Sigmoid colon (tissue), 7 donors: ENCODE results near the gene CCSER1. TPM values are rescaled to one million over a fixed set of nuclear protein-coding genes. Genes with fewer than 3 reads are reported as not detected.

Source experiments
- DNase-seq: peaks from one replicate; pipeline ENCODE4 v3.0.0-alpha.2; 2019
- H3K27ac ChIP-seq, 4 donors: fragments of 200-600 bp; sonication (generic); one replicate each; pipeline ENCODE4 v1.5.1; 2016 to 2019; ENCODE audit warnings: mild to moderate bottlenecking in 1 of 4
- H3K27me3 ChIP-seq, 3 donors: fragments of 200-600 bp; sonication (generic); one replicate each; pipeline ENCODE4 v1.5.1; 2019; ENCODE audit warnings: mild to moderate bottlenecking in 1 of 3
- H3K36me3 ChIP-seq, 4 donors: fragments of 200-600 bp; sonication (generic); one replicate each; pipeline ENCODE4 v1.5.1; 2016 to 2019
- H3K4me1 ChIP-seq, 4 donors: fragments of 200-600 bp; sonication (generic); one replicate each; pipeline ENCODE4 v1.5.1; 2017 to 2019
- H3K4me3 ChIP-seq, 4 donors: fragments of 200-600 bp; sonication (generic); one replicate each; pipeline ENCODE4 v1.5.1; 2017 to 2019; ENCODE audit warnings: mild to moderate bottlenecking in 2 of 4, moderate library complexity in 1 of 4
- H3K9me3 ChIP-seq, 4 donors: fragments of 200-600 bp in 3 of 4; sonication (generic) in 3 of 4; one replicate each; pipeline versions ENCODE4 v1.5.1 to v1.6.1; 2013 to 2019
- CTCF ChIP-seq, 4 experiments: fragments of 450-650 bp in 3 of 4; fragments of 200-600 bp in 1 of 4; IDR thresholded peaks; one replicate each; pipeline ENCODE4 v1.5.1; 2016 to 2019; ENCODE audit warnings: antibody characterized with exemption in 4 of 4, mild to moderate bottlenecking in 3 of 4, moderate library complexity in 2 of 4
- EP300 ChIP-seq, 4 donors: sonication (generic); formaldehyde crosslinking; IDR thresholded peaks; one replicate each; pipeline ENCODE4 v1.6.1; 2017; ENCODE audit warnings: antibody characterized with exemption in 4 of 4
- POLR2A ChIP-seq, 2 donors: fragments of 450-650 bp; IDR thresholded peaks; one replicate each; pipeline ENCODE4 v1.6.1; 2016; ENCODE audit warnings: antibody characterized with exemption in 2 of 2, mild to moderate bottlenecking in 2 of 2, moderate library complexity in 2 of 2
- POLR2AphosphoS5 ChIP-seq, 4 donors: sonication (generic); formaldehyde crosslinking; IDR thresholded peaks; one replicate each; pipeline ENCODE4 v1.6.1; 2017; ENCODE audit warnings: antibody characterized with exemption in 4 of 4
- WGBS, 2 donors: extraction: QIAGEN DNeasy Blood & Tissue Kit; methylation state at CpG; one replicate each; pipeline ENCODE4 v1.1.7; 2013; 5-methylcytosine and 5-hydroxymethylcytosine counted together
- intact Hi-C: fragments of 100-400 bp; cut with DNase I; formaldehyde crosslinking; loops from one replicate; pipeline ENCODE4 v1.15.1; 2023
- polyA plus RNA-seq, 3 donors: library from polyadenylated mRNA; stranded (reverse); fragments of 200-250 nt; gene quantifications; one replicate each; pipeline ENCODE4 v1.2.3, GENCODE V29; 2013
- total RNA-seq, 4 donors: library from RNA; depleted of rRNA; stranded (reverse); fragments of >200 nt; gene quantifications; one replicate each; pipeline ENCODE4 v1.1.0, GENCODE V29; 2016
- donor health status: healthy with polysubstance abuse.
- donor health status: Bipolar disorder and iron deficiency.
- donor health status: healthy.

CCSER1 gene
- total and polyA plus RNA-seq, 7 donors: 1.6 to 7.2 (median 4.2) TPM

- Histone ChIP-seq H3K4me3 (no peak overlapping the region), H3K9me3 (no peaks in the 10 kb centered on the region), H3K4me1 (no peaks in the 10 kb centered on the region), H3K36me3 (no peaks in the 10 kb centered on the region), H3K27ac (no peak overlapping the region), H3K27me3 (no peaks in the 10 kb centered on the region)
- intact Hi-C loops: no loop called here
- 79 to 88% methylated on average over 1 of the region's 1 CpG for WGBS, 2 donors
- TF ChIP-seq POLR2AphosphoS5 (IDR thresholded peaks at IDR 0.05): no peak
- no peak for TF ChIP-seq POLR2A (IDR thresholded peaks at IDR 0.05)
- no peak for TF ChIP-seq CTCF (IDR thresholded peaks at IDR 0.05)
- TF ChIP-seq EP300 (IDR thresholded peaks at IDR 0.05): no peak
- no peak for DNase-seq
These were observed 910.8 kb downstream of the CCSER1 start for GRCh38 chr4:91037951-91038350.

- Histone ChIP-seq H3K4me3 (no peak overlapping the region), H3K36me3 (no peaks in the 10 kb centered on the region), H3K27ac (no peak overlapping the region), H3K9me3 (peaks cover 0 to 7% (median 0%) of the 10 kb centered on the region in 4 donors), H3K27me3 (no peaks in the 10 kb centered on the region), H3K4me1 (no peaks in the 10 kb centered on the region)
- intact Hi-C loops: no loop called here
- TF ChIP-seq POLR2A (IDR thresholded peaks at IDR 0.05) (no peak), EP300 (IDR thresholded peaks at IDR 0.05) (no peak), POLR2AphosphoS5 (IDR thresholded peaks at IDR 0.05) (no peak), CTCF (IDR thresholded peaks at IDR 0.05) (no peak)
- no peak for DNase-seq
These were observed 930.7 kb downstream of the CCSER1 start for GRCh38 chr4:91057871-91058270.

- intact Hi-C loops: no loop called here
- no peaks in the 10 kb centered on the region for H3K27me3 ChIP-seq
- H3K27ac ChIP-seq: no peak overlapping the region
- peaks cover 0 to 7% (median 0%) of the 10 kb centered on the region in 4 donors for H3K9me3 ChIP-seq
- no peaks in the 10 kb centered on the region for H3K4me1 ChIP-seq
- DNase-seq: no peak
- no peak overlapping the region for H3K4me3 ChIP-seq
- no peak for TF ChIP-seq CTCF (IDR thresholded peaks at IDR 0.05)
- no peak for TF ChIP-seq POLR2A (IDR thresholded peaks at IDR 0.05)
- H3K36me3 ChIP-seq: no peaks in the 10 kb centered on the region
These were observed 931.2 kb downstream of the CCSER1 start for GRCh38 chr4:91058345-91058744.

GRCh38 chr4:91064157-91064853 is 937.1 kb downstream of the CCSER1 start:
- no peaks in the 10 kb centered on the region for H3K9me3 ChIP-seq
- peaks cover 0 to 8% (median 3%) of the 10 kb centered on the region in 4 donors for H3K4me1 ChIP-seq
- no peak for DNase-seq

More at GRCh38 chr4:91064157-91064853, 937.1 kb downstream of the CCSER1 start:
- intact Hi-C loops: no loop called here
- TF ChIP-seq POLR2A (IDR thresholded peaks at IDR 0.05) (no peak), EP300 (IDR thresholded peaks at IDR 0.05) (no peak), CTCF (IDR thresholded peaks at IDR 0.05) (no peak)
- H3K36me3 ChIP-seq: no peaks in the 10 kb centered on the region
- no peaks in the 10 kb centered on the region for H3K27me3 ChIP-seq
- no peak overlapping the region for H3K27ac ChIP-seq
- 35 to 46% methylated on average over 2 of the region's 2 CpGs for WGBS, 2 donors
- no peak overlapping the region for H3K4me3 ChIP-seq
